Muscle of back (tissue), 11 donors: ENCODE data around the gene PPY. TPM values are rescaled to one million over a fixed set of nuclear protein-coding genes. Genes with fewer than 3 reads are reported as not detected.
"Not testable (repeated sequence)": the region's sequence is repeated elsewhere in the genome, so short reads cannot be mapped to it uniquely, and the experiment has no call there.

Experiments
- DNase-seq, 3 donors: peaks; one replicate each; pipeline versions ENCODE4 v3.0.0 to v3.0.0-alpha.2; 2013
- polyA plus RNA-seq, 10 donors: library from polyadenylated mRNA; unstranded; fragments of 120-200 nt; gene quantifications; one replicate each; pipeline ENCODE4 v1.2.1, GENCODE V29; 2013; ENCODE audit not compliant: insufficient read length in 10 of 10

The PPY gene
- polyA plus RNA-seq, 10 donors: not detected

DNA sequence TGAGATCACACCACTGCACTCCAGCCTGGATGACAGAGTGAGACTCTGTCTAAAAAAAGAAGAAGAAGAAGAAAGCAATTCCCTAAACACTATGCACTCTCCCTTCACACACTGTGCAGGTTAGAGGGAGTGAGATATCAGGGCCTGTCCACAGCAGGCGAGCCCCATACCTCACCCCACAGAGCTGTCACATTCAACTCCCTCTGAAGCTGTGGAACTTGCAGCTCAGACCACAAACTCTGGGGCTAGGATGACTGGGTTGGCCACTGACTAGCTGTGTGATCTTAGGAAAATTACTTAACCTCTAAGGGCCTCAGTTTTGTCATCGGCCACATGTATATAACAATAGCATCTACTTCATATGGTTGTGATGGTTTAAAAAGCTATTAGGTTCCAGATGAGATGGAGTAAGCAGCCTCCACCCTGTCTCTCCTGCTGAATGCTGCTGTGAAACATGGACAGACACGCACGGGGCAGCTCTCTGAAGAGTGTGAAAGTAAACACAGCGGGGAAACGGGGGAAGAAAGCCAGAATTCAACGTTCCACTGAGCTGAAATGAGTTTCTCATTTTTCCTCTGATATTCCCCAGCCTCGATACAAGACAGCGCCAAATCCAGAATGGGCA lies 25.1 kb upstream of the PPY start:
- DNase-seq: no peak

DNA sequence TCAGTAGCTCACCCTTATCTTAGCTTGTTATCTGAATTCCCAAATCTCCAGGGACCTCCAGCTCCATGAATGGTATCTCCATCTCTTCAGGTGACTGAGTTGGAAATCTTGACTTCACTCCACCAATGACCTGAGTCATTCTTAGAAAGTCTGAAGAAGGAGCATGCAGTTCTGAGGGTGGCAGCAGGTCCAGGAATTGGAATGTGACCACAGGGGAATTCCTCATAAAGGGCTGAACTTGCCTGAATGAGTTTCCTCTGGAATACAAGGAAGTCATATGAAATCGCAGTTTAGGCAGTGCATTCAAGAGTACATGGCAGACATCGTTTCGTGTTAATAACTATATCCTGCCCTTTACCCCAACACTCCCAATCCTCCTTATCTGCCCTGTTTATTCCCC lies 24.0 kb upstream of the PPY start:
- no peak for DNase-seq

DNA sequence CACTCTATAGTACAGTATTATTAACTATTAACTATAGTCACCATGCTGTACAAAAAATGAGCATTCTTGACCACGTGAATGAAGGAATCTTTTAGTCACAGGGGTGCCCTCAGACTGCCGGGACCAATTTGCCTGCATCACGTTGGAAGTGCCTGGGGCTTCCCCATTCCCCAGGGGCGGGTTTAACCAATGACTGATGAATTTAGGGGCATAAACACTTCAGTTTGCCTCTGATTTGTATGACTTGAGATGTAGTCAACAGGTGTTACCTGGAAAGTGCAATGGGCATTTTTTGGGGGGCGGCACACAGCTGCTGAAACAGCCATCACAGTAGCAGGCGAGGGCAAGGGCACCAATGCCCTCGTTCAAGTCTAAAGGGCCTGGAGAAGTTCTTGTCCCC lies 20.2 kb upstream of the PPY start:
- DNase-seq: no peak

GRCh38 chr17:43961954-43962353 lies 19.7 kb upstream of the PPY start:
- no peak for DNase-seq

DNA sequence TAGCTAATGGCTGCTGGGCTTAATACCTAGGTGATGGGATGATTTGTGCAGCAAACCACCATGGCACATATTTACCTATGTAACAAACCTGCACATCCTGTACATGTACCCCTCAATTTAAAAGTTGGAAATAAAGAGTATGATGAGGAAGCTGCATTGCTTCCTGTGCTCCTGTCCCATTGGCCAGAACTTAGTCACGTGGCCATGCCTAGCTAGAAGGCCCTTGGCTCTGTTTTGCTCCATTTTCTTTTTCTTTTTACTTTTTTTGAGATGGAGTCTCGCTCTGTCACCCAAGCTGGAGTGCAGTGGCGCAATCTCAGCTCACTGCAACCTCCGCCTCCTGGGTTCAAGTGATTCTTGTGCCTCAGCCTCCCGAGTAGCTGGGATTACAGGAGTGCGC lies 19.0 kb upstream of the PPY start:
- DNase-seq: not testable (repeated sequence)

GRCh38 chr17:43958748-43959352 lies 16.6 kb upstream of the PPY start:
- no peak for DNase-seq

DNA sequence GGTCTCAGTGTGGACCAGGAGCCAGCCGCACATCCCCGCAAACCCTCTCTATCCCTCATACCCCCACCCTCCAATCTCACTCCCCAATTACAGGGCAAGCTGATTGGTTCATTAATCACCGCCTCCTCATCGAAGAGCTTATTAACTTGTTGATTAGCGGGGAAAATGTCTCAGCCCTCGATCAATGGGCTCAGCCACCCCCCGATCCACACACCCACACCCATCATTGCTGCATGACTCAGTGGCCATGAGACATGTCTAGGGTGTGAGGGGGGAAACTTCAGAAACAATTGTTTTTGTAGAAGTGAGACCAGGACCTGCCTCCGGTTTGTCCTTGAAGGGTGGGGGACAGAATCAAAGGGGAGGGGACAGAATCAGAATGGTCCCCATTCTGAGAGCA lies 13.9 kb upstream of the PPY start:
- DNase-seq: no peak

DNA sequence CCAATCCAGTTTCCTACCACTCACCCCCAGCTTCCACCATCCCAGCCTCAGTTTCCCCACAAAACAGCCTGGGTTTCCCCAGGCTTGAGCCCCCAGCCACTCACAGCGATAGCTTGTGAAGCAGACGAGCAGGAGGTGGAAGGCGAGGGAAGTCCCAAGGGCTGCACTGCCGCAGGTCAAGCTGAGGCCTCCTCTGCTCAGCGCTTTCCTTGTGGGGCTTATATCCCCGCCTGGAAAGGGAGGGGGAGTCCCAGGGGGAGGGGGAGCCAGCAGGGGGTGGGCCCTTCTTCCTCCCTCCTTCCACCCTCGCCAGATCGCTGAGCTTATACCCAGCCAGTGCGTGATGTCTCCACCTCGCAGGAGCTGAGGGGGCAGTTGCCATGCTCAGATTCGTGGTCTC lies 11.5 kb upstream of the PPY start, which contains the start of gene PYY:
PYY (minus strand) TSS at position 195 of the 400 bp plus-strand sequence. CDS start 457 bp downstream, outside the sequence.
- no peak for DNase-seq

- no peak for DNase-seq
Measured at GRCh38 chr17:43952724-43953666, 10.7 kb upstream of the PPY start.

DNA sequence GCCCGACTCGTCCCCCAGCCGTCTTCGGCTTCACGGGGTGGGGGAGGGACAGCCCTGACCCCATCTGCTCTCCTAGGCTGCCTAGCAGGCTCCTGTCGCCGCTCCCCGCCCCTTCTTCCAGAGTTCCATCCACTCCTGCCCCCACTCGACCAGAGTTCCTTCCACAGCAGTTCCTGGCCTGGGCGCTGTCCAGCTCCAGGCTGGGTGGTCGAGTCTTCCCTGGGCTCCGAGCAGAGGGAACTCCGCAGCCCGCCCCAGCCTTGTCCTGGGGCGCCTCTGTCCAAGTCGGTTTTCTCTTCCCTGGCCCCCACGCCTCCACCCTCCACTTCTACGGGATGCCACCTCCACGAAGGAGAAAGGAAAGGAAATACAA lies 10.1 kb upstream of the PPY start:
- DNase-seq: peak in 2 of 3 donors; percentile 43 to 57

DNA sequence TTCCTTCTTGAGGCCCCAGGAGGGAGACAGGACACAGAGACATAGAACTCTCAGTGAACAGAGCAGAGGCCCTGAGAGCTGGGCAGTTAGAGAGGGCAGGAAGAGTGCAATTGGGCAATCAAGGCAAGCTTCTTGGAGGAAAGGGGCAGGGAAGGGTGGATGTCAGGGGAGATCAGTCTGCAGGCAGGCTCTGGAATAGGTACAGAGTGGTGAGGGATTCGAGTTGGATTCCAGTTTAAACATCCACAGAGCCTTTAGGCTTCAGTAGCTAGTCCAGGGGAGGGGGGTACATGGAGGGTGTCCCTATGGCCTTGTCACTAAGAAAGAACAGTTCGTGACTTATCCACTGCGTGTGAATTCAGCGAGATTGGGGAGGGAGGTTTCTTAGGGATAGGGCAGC lies 9.5 kb upstream of the PPY start:
- DNase-seq: no peak

DNA sequence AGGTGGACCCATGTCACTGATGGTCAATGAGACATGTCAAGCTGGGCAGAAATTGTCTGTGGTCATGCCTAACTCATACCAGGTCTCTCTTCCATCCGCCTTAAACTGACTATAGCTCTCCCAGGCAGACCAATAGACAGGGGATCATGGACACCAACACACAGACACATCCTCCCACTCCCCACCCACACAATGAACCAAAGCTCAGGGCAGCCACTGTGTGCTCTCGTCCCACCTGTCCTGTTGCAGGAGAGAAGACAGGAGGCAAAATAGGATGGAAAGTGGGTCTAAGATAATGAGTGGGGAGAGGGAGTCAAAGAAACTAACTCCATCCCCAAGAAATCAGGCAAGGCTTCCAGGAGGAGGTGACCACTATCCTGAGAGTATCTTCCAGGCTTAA lies 8.3 kb upstream of the PPY start:
- DNase-seq: no peak

GRCh38 chr17:43949781-43950180 lies 7.5 kb upstream of the PPY start:
- DNase-seq: no peak

DNA sequence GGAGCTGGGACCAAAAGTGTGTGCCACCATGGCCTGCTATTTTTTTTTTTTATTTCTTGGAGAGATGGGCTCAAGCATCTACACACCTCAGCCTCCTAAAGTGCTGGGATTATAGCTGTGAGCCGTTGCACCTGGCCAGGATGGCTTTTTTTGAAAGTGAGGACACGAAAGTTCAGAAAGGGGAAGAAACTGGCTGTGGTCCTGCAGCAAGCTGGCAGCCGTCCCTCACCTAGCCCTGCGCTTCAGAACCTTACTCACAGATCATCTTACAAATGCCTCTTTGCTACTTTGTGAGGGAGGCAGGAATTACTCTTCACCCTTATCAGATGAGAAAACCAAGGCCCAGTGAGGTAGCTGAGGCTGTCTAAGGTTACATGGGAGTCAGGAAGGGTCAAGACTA lies 4.5 kb upstream of the PPY start:
- DNase-seq: no peak

- no peak for DNase-seq
Measured at GRCh38 chr17:43945074-43945829, 3.0 kb upstream of the PPY start.

GRCh38 chr17:43940630-43941029 lies 1.6 kb downstream of the PPY start:
- no peak for DNase-seq

DNA sequence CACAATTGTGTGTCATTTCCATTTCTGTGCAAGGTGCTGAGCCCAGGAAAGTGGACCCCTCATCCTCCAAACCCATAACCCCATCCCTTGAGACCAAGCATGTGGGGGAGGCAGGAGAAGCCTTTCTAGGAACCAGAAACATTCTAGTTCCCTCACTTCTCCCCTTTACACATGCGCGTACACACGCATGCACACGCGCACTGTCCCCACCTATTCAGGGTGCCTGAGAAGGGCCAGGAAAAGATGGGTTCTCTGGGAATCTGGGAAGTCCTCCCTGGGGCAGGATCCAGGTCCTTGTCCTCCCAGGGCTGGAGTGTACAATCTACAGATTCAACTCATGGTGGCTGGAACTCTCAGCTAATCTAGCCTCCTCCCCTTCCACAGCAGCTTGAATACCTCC lies 2.4 kb downstream of the PPY start:
- DNase-seq: no peak

DNA sequence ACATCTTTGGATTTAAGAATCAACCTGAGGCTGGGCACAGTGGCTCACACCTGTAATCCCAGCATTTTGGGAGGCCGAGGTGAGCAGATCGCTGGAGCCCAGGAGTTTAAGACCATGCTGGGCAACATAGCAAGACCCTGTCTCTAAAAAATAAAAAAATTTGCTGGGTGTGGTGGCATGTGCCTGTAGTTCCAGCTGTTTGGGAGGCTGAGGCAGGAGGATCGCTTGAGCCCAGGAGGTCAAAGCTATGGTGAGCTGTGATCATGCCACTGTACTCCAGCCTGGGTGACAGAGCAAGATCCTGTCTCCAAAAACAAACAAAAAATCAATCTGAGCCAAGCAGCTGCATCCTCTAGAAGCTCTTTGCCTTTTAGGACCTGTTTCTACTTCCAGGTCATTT lies 2.8 kb downstream of the PPY start:
- not testable (repeated sequence) for DNase-seq

DNA sequence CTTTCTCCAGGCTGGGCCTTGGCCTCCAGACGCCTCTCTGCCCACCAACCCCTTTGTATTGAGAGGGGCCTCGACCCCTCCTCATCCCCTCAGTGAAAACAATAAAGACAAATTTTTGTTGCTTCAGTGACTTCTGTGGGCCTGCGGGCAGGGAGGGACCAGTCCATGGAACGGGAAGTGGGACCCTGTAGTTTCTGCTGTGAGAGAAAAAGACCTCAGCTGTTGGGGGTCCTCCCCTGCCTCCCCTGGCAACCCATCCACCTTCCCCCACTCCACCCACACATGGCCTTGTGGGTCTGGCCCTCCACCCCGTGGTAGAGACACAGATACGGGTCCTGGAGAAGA lies 3.5 kb downstream of the PPY start:
- DNase-seq: no peak

DNA sequence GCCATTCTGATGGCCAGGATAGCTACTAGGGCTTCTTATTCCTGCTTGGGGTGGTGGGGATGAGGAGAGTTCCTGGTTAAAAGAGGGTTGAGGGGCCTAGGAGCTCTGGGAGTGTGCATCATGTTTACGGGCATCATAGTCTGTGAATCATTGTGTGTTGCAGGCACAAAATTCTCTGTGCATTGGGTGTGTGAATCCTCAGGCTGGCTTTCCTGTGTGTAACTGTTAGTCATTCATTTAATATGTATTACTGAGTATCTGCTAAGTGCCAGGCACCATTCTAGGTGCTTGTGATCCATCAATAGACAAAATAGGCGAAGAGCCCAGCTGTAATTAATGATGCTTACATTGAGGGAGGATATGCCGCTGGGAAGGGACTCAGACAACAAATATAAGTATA lies 5.8 kb downstream of the PPY start:
- DNase-seq: no peak

DNA sequence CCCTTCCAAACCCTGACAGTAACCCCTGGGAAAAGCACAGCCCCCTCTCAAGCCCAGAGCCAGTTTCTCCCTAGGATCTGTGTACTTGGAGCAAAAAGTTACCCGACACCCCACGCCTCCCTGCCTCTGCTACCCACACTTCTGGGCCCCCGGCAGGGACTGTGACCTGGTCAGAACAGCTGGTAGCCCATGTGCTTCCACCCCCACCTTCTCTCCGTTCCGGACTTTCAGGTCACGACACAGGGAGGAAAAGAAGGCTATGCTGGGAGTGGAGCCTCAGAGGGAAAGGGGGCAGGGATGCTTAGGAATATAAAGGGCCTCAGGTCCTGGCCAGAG lies 6.4 kb downstream of the PPY start:
- no peak for DNase-seq

DNA sequence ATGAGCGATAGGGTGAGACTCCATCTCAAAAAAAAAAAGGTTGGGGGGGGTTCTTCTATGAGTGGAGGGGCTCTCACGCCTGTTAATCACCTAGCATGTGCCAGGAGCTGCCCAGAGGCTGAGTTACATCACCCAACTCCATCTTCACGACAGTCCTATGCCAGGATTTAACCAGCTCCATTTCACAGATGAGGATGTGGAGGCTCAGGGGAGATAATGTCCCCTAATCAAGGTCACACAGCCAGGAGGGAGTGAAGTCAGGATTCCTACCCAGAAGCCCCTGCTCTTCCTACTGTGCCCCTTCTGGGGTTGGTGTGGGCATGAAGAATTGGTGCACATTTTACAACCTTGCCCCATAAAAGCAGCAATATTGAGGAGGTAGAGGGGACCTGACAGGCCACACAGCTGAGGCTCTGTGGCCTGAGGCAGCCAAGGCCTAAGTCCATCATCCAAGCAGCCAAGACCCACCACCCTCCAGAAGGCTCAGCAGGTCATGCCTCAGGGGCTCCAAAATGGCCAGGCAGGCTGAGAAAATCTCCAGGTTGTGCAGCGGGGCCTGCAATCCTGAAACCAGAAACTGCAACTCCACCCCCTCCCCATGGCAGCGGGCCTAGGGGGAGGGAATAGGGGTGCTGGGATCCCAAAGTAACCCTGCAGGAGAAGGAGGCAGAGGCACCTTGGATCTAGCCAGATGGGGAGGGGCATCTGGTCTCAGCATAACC lies 6.9 kb downstream of the PPY start:
- DNase-seq: no peak
